ENCODE results near the gene CSRNP3. TPM values are rescaled to one million over a fixed set of nuclear protein-coding genes. Genes with fewer than 3 reads are reported as not detected.

Gene CSRNP3
- total RNA-seq, 1 donor from 2014 or later: 0.99 TPM

GRCh38 chr2:165470361-165470760 lies 863 bp downstream of the CSRNP3 start:
- no peak for DNase-seq (ENCODE audit: low read depth in 2 of 2)

DNA sequence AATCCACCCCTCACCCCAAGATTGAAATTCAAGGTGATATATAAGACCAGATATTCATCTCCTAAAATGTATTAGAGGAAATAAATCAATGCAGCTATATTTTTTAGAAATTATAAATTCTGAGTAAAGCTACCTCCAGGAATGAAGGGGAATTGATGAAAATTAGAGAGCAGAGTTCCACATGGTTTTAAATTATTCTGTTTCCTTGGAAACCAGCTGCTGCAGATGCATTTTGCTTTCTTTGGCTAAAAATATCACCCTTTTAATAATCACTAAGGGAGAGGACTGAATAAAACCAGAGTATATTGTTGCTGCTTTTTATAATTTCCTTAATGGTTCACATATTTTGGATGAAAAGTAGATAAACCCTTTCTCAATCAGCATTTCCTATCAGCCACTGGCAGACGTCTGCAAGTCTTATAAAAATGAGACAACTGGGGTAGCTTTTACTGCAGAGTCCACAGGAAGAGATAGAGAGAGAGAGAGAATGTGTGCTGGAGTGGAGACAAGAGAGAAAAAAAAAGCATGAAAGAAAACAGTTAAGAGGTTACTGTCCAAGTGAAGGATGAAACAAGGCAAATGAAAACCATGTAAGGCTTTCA lies 2.0 kb downstream of the CSRNP3 start:
- DNase-seq (ENCODE audit: low read depth in 2 of 2): no peak

DNA sequence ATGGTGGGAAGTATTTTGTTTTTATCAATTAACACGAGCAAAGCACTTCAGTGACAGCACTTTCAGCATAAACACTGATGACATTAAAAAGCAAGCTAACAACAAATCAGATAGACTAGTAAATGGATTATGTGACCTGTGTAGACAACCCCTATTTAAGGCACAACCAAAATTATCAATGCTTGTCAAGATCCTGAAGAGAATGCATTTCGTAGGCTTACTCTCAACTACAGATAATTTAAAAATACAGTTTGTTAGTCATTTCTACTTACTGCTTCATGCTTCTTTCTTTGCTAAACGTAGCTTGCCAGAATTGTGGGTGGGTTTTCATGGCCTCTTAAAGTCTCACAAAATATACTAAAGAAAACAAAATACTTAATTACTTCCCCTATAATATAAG lies 3.4 kb downstream of the CSRNP3 start:
- no peak for DNase-seq (ENCODE audit: low read depth in 2 of 2)

- no peak for DNase-seq (ENCODE audit: low read depth in 2 of 2)
These were observed 5.2 kb downstream of the CSRNP3 start for GRCh38 chr2:165474619-165475276.

DNA sequence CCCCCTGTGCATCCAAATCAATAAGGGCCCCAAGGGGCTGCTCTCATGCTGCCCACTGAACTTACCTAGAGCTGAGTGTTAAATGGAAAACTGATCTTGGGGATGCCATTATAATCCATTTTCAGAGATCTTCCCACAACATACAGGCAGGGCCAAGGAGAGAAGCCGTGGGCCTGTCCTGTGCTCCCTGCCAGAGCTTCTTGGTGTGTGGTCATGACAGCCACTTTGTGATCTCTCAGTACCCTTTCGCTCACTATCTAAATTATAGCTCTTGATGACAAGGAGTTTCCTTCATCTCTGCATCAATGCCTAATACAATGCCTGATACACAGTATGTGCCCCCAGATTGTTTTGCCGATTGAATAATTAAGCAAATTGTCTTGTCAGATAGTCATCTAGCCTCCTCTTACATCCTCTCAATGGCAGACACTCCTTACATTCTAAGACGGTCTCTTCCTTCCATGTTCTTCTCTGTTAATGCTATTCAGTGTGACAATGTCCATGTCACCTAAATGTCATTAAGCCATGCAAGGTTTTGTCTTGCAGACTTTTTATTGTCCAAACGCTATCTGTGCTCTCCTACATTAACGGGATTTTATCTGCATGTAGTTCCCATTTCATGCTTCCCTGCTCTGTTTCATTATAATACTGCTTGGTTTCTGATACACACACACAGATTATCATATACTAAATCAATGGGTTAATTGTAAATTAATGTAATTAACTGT lies 5.9 kb downstream of the CSRNP3 start:
- no peak for DNase-seq (ENCODE audit: low read depth in 2 of 2)

DNA sequence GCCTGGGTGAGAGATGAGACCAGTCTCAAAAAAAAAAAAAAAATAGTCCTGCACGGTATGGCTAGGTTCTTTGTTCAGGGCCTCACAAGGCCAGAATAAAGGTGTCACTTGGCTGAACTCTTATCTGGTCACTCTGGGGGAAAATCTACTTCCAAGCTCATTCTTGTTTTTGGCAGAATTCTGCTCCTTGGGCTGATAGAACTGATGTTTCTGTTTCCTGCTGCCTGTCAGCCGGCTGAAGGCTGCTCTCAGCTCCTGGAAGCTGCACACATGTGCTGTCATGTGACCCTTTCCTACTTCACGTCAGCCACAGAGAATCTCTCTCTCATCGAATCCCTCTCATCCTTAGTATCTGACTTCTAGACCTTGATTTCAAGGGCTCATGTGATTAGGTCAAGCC lies 10.4 kb downstream of the CSRNP3 start:
- no peak for DNase-seq (ENCODE audit: low read depth in 2 of 2)

GRCh38 chr2:165494573-165494972 lies 25.1 kb downstream of the CSRNP3 start:
- DNase-seq (ENCODE audit: low read depth in 2 of 2): no peak

DNA sequence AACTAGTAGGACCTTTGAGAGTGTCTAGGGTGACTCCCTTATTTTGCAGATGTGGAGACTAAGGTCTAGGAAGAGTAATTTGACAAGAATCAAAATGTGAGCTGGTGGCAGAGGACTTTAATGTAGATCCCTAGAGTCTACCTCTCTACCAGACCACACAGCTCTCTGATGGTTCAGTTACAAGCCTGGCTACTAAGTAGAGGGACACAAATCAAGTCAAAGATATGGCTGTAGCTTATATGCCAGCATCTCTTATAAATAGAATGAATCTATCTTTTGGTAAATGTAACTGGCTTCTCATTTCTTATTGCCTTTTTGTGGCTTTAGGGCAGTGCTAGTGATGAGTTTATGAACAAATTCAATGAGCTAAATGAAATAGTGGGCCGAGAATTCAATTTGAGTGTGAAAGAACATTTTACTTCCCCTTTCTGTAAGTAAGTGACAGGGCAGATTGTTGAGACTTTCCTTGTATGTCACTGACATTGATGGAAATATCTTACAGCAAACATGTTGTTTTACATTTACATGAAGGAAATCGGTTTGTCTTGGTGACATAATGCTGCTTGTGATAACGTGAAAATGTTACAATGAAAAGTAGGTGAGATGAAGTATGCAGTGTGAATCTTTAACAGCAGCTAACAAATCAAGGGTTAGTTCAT lies 28.3 kb downstream of the CSRNP3 start:
- DNase-seq (ENCODE audit: low read depth in 2 of 2): no peak

DNA sequence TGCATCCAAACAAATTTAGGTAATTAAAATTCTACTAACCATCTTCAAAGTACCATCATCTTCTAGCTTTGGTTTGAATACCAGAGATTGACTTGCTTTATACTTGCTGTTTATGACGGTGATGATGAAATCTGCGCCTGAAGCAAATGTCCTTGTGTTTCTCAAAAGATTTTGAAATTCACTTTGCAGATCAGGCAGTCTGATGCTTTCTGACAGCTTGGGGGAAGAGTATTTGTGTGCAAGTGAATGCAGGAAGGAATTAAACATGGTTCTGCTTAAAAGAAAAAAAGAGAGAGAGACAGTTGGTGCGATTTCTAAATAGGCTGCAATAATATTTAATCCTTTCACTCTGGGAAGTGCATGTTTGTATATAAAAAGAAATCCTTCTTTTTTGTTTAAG lies 29.6 kb downstream of the CSRNP3 start:
- DNase-seq (ENCODE audit: low read depth in 2 of 2): no peak

- DNase-seq (ENCODE audit: low read depth in 2 of 2): no peak
These were observed 30.5 kb downstream of the CSRNP3 start for GRCh38 chr2:165500001-165500400.

DNA sequence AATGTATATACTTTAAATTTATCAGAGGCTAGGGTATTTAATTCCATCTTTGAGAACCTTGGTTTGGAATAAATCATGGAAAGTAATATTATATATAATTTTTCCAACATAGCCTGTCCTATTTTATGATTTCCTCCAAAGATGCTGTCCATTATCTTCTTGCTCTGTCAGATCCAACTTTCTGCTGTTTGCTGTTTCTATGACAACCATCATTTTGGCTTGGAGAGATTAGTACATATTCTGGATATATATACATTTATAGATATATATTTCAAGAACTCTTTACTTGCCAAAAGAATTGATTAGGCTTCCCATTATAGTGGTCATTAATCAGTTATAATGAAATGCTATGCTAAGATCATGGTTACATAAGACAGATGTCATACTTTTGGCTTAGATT lies 31.3 kb downstream of the CSRNP3 start:
- no peak for DNase-seq (ENCODE audit: low read depth in 2 of 2)

GRCh38 chr2:165505514-165505913 lies 36.0 kb downstream of the CSRNP3 start:
- no peak for DNase-seq (ENCODE audit: low read depth in 2 of 2)

DNA sequence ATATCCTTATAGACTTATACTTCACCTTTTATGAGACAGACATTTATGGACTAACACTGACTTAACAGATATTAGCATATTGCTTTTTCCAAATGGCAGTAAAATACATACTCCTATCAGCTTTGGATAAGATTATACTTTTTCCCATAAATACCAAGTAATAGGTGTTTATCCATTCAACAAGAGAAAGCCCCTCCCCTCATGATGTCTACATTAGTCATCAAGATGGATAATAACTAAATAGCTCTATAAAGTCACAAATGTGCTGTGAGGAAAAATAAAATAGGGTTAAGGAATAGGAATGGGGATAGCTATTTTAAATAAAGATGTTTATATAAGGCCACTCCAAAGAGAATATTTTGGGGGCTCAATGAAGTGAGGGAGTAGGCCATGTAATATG lies 39.4 kb downstream of the CSRNP3 start:
- DNase-seq (ENCODE audit: low read depth in 2 of 2): no peak

GRCh38 chr2:165513479-165513878 lies 44.0 kb downstream of the CSRNP3 start:
- no peak for DNase-seq (ENCODE audit: low read depth in 2 of 2)

DNA sequence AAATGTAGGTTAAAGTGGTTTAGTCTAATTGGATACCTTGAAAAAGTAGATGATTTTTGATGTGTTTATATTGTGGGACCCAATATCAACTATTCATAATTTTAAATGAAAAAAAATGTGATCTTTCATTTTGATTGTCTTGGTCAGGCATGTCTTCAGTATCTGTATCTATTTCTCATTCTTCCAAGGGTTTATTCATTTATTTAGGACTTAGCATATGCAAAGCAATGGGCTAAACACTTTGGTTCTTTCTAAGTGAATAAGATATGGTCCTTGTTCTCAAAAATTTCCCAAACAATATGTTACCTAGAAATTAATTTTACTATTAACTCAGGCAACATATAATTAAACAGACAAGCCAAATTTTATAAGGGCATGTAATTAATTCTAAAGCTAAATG lies 49.1 kb downstream of the CSRNP3 start:
- no peak for DNase-seq (ENCODE audit: low read depth in 2 of 2)

DNA sequence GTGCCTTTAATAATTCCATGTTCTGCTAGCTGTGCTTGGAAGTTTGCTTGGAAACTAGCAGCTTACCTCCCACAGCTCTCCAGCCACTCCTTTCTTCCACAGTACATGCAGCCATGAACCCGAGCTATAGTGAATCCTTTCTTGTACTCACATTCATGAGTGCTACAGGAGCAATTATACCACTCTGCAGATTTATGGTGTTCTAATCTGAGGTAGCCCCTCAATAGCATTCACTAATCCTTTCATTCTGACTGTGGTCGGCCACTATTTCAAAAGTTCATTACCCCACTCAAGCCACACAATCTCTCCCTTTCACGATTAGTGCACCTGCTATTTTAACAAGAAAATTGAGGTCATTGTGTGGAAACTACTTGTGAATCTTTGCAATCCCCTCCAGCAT lies 53.2 kb downstream of the CSRNP3 start:
- no peak for DNase-seq (ENCODE audit: low read depth in 2 of 2)

DNA sequence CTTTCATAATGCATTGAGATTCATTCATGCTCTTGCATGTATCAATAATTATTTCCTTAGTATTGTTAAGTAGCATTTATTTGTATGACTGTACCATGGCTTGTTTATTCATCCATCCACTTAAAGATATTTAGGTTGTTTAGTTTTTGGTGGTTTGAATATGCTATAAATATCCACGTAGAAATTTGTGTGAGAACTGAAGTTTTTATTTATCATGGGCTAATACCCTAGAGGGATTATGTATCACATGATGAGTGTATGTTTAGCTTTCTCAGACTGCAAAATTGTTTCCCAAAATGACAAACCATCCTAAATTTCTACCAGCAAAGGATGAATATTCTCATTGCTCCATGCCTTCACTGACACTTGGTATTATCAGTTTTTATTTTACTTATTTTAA lies 55.2 kb downstream of the CSRNP3 start:
- no peak for DNase-seq (ENCODE audit: low read depth in 2 of 2)

- no peak for DNase-seq (ENCODE audit: low read depth in 2 of 2)
These were observed 59.2 kb downstream of the CSRNP3 start for GRCh38 chr2:165528691-165529090.

- no peak for DNase-seq (ENCODE audit: low read depth in 2 of 2)
These were observed 59.6 kb downstream of the CSRNP3 start for GRCh38 chr2:165529130-165529529.

DNA sequence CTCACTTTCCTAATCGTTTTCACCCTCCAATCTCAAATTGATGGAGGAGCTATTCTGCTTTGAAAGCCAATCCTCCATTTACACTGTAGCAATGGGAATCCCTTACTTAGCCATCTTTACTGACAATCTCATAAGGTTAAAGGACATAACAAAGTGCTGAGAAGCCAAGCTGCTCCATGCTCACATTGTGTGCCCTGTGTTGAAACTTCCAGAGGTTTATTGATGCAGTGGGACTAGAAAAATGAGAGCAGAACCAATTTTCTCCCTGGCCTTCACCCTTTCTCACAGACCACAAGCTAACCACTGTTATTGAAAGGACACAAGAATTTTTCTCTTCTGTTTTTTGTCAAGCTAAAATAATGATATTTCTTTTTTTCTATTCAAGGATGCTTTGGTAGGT lies 63.8 kb downstream of the CSRNP3 start:
- DNase-seq (ENCODE audit: low read depth in 2 of 2): no peak

DNA sequence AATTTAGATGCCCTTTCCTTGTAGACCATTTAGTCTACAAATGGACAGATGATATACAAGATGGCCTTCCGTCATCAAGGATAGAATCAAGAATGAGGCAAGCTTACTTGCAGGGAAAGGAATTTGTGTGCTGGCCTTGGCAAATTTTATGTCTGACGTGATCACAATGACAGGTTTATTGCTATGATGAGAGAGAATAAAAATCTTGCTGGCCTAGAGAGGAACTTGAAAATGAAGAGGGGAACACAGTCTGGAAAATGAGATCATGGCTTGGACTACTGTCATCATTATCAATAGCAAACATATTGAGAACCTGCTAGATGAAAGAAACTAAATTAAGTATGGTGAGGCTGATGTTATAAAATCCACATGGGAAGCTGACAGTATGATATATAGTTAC lies 66.0 kb downstream of the CSRNP3 start:
- peak in 1 of 2 donors; percentile 1 for DNase-seq (ENCODE audit: low read depth in 2 of 2)

DNA sequence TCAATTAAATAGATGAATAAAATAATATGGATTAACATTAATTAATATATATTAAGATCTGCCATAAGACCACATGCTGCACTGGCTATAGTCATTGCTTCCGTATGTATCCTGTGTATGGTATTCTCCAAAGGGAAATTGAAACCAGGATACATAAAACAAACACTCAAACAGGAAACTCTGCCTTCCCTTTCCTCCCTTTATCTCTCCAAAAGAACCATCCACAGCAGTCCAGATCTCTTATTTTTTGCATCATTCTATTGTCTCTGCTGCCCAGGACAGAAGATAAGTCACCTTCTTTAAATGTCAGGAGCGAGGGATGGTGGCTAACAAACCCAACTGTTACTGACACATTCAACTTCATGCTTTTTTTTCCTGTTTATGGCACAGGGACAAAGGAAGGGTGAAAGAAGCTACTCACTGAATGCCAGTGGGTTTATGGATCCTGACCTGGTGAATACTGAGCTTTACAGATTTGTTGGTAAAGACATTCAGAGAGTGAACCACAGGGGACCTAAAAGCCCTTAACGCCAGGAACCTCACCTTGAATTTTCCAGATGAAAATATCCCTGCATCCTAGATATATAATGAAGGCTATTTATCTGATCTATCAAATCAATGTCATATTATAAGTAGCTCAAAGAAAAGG lies 67.5 kb downstream of the CSRNP3 start:
- peak in 1 of 2 donors; percentile 82 for DNase-seq (ENCODE audit: low read depth in 2 of 2)

All from lung microvascular endothelial cell (primary cell).